Renal cortex interstitium (tissue), 11 donors: ENCODE results near the gene NAA50. TPM values are rescaled to one million over a fixed set of nuclear protein-coding genes. Genes with fewer than 3 reads are reported as not detected.

Source experiments
- DNase-seq, 11 donors: peaks; one replicate each; pipeline ENCODE4 v3.0.0-alpha.2; 2013; ENCODE audit warnings: low read depth in 9 of 11, low spot score in 4 of 11; ENCODE audit errors: extremely low read depth in 1 of 11
- polyA plus RNA-seq, 3 donors: library from polyadenylated mRNA; unstranded; fragments of 120-200 nt; gene quantifications; one replicate each; pipeline ENCODE4 v1.2.1, GENCODE V29; 2013; ENCODE audit not compliant: insufficient read length in 3 of 3

NAA50 gene
- polyA plus RNA-seq, 3 donors = 132 to 150 (median 141) TPM

GRCh38 chr3:113747283-113748046 is 1.4 kb upstream of the NAA50 start:
- peak in 7 of 11 donors; percentile 6 to 41 (median 18) for DNase-seq

GRCh38 chr3:113746548-113747282 is 666 bp upstream of the NAA50 start, which contains the start of gene ATP6V1A:
TSS of gene ATP6V1A (plus strand) at chr3:113747035. CDS start at chr3:113778754, 31,719 bp downstream.
- peak in 10 of 11 donors; percentile 90 to 97 (median 94) for DNase-seq

GRCh38 chr3:113744941-113745755 is 901 bp downstream of the NAA50 start:
- peak in 10 of 11 donors; percentile 68 to 93 (median 85) for DNase-seq

DNA sequence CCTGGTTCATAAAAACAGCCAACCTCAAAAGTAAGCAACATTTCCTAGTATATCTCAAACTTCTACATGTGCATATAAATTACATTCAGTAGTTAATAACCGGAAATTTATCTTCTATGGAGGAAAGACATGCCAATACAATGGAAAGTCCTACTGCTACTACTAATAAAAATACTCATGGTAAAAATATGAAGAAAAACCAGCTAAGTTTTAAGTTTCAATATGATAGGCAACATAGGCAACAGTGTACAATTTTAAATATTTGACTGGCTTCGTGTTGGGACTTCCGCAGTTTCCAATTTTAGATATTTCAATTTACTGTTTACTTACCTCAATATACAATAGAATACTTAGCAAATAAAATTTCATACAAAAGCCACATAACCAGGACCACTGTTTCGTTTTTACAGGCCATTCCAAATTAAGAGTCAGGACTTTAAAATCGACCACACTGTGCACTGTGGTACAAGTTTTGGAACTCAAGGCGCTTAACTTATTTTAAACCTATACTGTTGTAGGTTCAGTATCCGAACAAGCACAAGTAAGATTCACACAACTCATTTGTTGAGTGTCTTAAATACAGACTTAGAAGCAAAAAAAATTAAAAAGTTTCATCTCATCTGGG is 2.9 kb downstream of the NAA50 start:
- DNase-seq = no peak

DNA sequence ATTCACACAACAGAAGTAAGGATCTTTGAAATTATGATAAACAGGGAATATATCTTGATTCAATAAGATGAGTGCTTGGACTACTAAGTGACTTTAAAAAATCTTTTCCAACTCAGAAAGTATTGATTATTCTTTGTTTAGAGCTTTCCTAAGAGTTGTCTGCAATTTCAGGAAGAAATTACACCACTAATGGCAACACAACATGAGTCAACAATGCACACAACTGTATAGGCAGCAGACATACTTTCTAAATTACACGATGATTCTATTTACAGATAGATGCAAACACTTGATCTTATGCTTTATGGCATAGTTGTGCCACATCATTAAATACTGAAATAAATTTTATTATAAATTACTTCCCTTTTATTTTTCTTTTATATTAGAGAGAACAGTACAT is 4.4 kb downstream of the NAA50 start:
- no peak for DNase-seq

DNA sequence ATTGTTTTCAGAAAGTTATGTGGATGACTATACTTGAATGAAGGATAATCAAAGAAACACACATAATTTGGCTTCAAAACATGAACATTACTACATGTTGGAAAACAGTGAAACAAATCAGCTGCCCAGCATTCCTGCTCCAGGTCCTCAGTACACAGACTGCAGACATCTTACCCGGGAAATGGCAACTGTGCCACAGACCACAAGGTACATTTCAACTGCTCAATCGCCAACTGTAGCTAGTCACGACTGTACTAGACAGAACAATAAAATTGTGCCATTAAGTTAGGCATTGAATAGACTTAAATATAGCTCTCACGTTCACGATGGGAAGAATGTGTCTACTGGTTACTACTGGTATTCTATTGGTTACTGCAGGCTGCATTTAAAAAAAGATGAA is 5.0 kb downstream of the NAA50 start:
- no peak for DNase-seq

DNA sequence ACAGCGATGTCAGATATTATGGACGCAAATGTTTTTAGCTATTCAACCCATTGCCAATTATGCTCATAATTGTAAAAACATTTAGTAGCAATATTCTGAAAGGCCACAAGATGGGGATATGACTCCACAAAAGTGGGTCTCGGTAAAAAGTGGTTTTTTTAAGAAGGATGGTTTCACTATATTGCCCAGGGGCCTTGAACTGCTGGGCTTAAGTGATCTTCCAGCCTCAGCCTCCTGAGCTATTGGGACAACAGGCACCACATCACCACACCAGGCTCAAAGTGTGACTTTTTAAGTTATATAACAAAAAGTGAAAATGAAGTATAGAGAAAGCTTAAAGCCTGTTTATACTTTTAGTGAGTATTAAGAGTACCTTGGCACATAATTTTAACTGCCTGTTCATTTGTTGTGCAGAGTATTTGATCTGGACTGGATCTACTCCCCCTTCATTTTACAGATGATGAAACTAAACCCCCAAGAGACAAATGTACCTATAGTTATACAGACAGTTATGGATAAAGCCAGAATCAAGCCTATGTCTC is 9.4 kb downstream of the NAA50 start:
- peak in 9 of 11 donors; percentile 13 to 60 (median 38) for DNase-seq

DNA sequence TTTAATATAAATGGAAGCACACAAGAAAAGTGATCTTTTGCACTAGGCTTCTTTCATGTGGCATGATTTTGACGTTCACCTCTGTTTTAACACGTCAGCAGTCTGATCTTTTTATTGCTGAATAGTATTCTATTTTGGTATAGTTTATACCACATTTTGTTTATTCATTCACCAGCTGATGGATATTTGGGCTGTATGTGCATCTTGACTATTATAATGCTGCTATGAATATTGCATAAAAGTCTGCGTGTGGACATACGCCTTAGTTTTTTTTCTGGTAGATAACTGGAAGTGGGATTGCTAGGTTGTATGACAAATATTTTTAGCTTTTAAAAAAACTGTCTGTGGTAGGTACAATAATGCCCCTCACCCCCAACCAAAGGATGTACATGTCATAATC is 14.4 kb downstream of the NAA50 start:
- no peak for DNase-seq

GRCh38 chr3:113730550-113730949 is 15.5 kb downstream of the NAA50 start:
- DNase-seq = no peak

DNA sequence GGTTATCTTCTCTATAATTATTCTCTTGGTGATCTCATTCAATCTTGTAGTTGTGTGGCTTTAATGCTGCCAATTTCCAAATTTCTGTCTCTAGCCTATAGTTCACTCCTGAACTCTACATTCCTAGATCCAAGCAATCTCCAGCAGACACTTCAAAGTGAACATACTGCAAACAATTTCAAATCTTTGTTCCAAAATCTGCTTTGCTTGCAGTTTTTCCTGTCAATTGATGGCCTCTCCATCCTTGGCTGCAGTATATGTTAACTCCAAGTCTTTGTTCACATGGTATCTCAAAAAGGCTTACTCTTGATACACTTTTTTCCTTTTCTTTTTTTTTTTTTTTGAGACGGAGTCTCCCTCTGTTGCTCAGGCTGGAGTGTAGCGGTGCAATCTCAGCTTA is 17.4 kb downstream of the NAA50 start:
- no peak for DNase-seq

- no peak for DNase-seq
Measured at GRCh38 chr3:113721636-113722035, 24.4 kb downstream of the NAA50 start.

GRCh38 chr3:113719758-113720157 is 26.3 kb downstream of the NAA50 start:
- DNase-seq = no peak

- DNase-seq = no peak
Measured at GRCh38 chr3:113719294-113719693, 26.8 kb downstream of the NAA50 start.

GRCh38 chr3:113717818-113718217 is 28.2 kb downstream of the NAA50 start:
- DNase-seq = no peak

DNA sequence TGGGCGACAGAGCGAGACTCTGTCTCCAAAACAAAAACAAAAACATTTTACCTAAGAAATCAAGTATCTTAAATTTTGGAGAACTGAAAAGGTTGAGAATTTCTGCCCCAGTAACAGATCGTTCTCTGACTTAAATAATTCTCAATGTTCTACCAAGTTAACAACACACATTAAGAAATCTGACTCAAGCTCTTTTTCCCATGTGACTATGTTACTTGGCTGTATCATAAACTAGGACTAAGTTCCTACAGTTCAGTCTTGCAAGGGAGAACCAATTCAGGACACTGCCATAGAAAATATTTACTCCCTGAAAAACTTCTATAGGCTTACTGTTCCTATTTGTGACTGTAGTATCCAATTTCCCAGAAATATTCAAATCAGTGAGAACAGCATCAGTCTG is 28.7 kb downstream of the NAA50 start:
- no peak for DNase-seq

- DNase-seq = no peak
Measured at GRCh38 chr3:113714702-113715101, 31.3 kb downstream of the NAA50 start.

DNA sequence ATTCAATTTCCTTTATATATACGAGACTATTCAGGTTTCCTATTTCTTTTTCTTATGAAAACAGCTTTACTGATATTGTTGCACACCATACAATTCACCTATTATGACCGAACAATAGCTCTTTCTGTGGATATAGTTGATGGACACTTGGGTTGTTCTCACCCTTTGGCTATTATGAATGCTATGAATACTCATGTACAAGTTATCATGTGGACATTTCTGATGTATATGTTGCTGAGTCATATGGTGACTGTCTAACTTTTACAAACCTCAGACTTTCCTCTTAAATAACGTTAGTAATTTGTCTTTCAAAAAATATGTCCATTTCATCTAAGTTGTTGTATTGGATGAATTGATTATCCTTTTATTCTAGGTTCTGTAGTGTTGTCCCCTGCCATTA is 33.9 kb downstream of the NAA50 start:
- DNase-seq = no peak

DNA sequence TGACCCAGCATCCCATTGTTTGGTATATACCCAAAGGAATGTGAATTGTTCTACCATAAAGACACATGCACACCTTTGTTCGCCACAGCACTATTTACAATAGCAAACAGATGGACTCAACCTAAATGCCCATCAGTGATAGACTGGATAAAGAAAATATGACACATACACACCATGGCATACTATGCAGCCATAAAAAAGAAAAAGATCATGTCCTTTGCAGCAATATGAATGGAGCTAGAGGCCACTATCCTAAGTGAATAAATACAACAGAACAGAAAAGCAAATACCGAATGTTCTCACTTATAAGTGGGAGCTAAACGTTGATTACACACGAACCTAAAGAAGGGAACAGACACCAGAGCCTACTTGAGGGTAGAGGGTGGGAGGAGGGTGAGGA is 38.2 kb downstream of the NAA50 start:
- DNase-seq = no peak

DNA sequence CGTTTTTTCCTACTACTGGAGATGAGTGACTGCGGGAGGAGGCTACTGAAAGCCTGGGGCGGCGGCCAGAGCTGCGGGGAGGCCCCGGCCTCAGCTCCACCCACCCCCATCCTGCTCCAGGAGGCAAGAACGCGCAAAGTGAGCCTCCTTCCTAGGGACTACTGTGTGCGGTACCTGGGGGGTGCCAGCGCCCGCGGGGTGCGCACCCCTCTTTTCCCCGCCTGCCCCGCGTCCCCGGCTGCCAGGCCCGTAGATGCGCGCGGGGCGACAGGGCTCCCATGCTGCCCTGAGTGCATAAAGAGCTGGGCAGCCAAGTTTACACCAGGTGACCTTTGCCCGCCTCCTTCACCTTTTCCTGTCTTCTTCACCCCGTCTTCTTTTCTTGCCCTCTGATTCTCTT is 47.1 kb downstream of the NAA50 start:
- no peak for DNase-seq
